ENCODE data around the gene EIF2B2. TPM values are rescaled to one million over a fixed set of nuclear protein-coding genes. Genes with fewer than 3 reads are reported as not detected.
A peak's percentile ranks its signal among the peaks of the same experiment; 100 is the strongest.

The EIF2B2 gene
- total and polyA plus RNA-seq, 4 donors: 19.6 to 45.2 (median 35.0) TPM

DNA sequence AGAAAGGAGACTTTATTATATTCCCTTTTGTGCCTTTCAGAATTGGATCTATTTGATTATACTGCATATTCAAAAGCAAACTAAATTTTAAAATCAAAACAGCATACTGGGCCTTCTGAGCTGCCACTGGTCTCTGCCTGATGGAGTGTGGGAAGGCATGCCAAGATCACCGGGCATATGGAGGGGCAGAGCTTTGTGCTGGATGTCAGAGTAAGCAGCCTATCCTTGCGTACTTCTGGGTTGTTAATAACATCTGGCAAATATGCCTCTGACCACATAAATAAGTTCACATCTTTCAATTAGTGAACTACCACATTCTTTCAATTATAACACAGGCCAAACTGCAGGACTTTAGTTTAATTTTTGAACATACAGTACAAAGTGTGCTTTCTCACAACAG is 30.2 kb downstream of the EIF2B2 start:
- Histone ChIP-seq H3K27ac (ENCODE audit: low read depth in 1 of 2, low read length in 1 of 2) (no peak overlapping the region), H3K9ac (ENCODE audit: insufficient read depth in 1 of 2, low read length in 2 of 2) (no peak overlapping the region), H3K36me3 (ENCODE audit: control insufficient read depth in 4 of 4, insufficient read depth in 4 of 4, low read length in 4 of 4) (peaks cover 17 to 55% (median 25%) of the 10 kb centered on the region in 4 donors), H3K4me3 (no peak overlapping the region), H3K9me3 (ENCODE audit: control insufficient read depth in 4 of 4, insufficient read depth in 3 of 4, low read length in 3 of 4) (no peaks in the 10 kb centered on the region), H3K27me3 (ENCODE audit: control insufficient read depth in 3 of 3, insufficient read depth in 3 of 3, low read length in 2 of 3) (no peaks in the 10 kb centered on the region), H3K4me1 (ENCODE audit: control insufficient read depth in 5 of 5, insufficient read depth in 5 of 5, low read length in 5 of 5) (no peaks in the 10 kb centered on the region)
- DNase-seq (no peak), ATAC-seq (ENCODE audit: insufficient read depth, low FRiP score) (no peak)
- 98 to 99% methylated on average over 2 of the region's 2 CpGs for WGBS, 2 donors
- TF ChIP-seq, protein P1, sequence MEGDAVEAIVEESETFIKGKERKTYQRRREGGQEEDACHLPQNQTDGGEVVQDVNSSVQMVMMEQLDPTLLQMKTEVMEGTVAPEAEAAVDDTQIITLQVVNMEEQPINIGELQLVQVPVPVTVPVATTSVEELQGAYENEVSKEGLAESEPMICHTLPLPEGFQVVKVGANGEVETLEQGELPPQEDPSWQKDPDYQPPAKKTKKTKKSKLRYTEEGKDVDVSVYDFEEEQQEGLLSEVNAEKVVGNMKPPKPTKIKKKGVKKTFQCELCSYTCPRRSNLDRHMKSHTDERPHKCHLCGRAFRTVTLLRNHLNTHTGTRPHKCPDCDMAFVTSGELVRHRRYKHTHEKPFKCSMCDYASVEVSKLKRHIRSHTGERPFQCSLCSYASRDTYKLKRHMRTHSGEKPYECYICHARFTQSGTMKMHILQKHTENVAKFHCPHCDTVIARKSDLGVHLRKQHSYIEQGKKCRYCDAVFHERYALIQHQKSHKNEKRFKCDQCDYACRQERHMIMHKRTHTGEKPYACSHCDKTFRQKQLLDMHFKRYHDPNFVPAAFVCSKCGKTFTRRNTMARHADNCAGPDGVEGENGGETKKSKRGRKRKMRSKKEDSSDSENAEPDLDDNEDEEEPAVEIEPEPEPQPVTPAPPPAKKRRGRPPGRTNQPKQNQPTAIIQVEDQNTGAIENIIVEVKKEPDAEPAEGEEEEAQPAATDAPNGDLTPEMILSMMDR (IDR thresholded peaks at IDR 0.05; ENCODE audit: control extremely low read depth, extremely low read depth): no peak

DNA sequence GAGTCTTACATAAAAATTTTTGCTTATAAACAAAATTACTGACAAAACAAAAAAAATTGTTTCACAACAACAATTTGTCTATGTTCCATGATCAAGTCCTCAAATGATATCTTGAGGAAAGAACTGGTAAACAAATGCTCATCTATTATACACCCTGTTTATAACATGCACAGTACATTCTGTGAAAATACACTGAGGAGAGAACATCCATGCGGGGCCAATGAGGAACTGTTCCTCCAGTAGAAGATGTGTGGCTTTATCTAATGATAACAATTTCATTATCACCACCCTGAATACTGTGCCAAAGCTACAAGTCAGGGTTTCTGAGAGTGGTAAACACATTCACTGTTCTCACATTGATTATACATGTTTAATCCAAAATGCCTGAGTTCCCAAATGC is 37.8 kb downstream of the EIF2B2 start:
- no peaks in the 10 kb centered on the region for H3K27me3 ChIP-seq (ENCODE audit: control insufficient read depth in 3 of 3, insufficient read depth in 3 of 3, low read length in 2 of 3)
- H3K27ac ChIP-seq (ENCODE audit: low read depth in 1 of 2, low read length in 1 of 2): no peak overlapping the region
- 70 to 79% methylated on average over 1 of the region's 1 CpG for WGBS, 2 donors
- H3K9ac ChIP-seq (ENCODE audit: insufficient read depth in 1 of 2, low read length in 2 of 2): no peak overlapping the region
- peaks cover 0 to 51% (median 11%) of the 10 kb centered on the region in 5 donors for H3K4me1 ChIP-seq (ENCODE audit: control insufficient read depth in 5 of 5, insufficient read depth in 5 of 5, low read length in 5 of 5)
- DNase-seq: no peak
- TF ChIP-seq, protein P1 (IDR thresholded peaks at IDR 0.05; ENCODE audit: control extremely low read depth, extremely low read depth): no peak
- H3K36me3 ChIP-seq (ENCODE audit: control insufficient read depth in 4 of 4, insufficient read depth in 4 of 4, low read length in 4 of 4): peaks cover 7 to 29% (median 12%) of the 10 kb centered on the region in 4 donors
- H3K9me3 ChIP-seq (ENCODE audit: control insufficient read depth in 4 of 4, insufficient read depth in 3 of 4, low read length in 3 of 4): no peaks in the 10 kb centered on the region
- H3K4me3 ChIP-seq: no peak overlapping the region
- ATAC-seq (ENCODE audit: insufficient read depth, low FRiP score): no peak

DNA sequence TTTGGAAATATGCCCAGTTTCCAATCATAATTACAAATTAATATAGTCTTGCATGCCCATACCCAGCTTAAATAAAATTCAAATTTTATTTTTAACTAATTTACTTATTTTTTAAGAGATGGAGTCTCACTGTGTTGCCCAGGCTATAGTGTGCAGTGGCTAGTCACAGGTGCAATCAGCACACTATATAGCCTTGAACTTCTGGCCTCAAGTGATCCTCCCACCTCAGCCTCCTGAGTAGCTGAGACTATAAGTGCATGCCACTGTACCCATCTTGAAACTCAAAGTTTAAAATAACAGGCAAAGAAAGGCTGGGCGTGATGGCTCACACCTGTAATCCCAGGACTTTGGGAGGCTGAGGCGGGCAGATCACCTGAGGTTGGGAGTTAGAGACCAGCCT is 38.2 kb downstream of the EIF2B2 start:
- Histone ChIP-seq H3K27me3 (ENCODE audit: control insufficient read depth in 3 of 3, insufficient read depth in 3 of 3, low read length in 2 of 3) (no peaks in the 10 kb centered on the region), H3K36me3 (ENCODE audit: control insufficient read depth in 4 of 4, insufficient read depth in 4 of 4, low read length in 4 of 4) (peaks cover 7 to 26% (median 10%) of the 10 kb centered on the region in 4 donors), H3K9me3 (ENCODE audit: control insufficient read depth in 4 of 4, insufficient read depth in 3 of 4, low read length in 3 of 4) (no peaks in the 10 kb centered on the region), H3K4me3 (no peak overlapping the region), H3K9ac (ENCODE audit: insufficient read depth in 1 of 2, low read length in 2 of 2) (no peak overlapping the region), H3K27ac (ENCODE audit: low read depth in 1 of 2, low read length in 1 of 2) (no peak overlapping the region), H3K4me1 (ENCODE audit: control insufficient read depth in 5 of 5, insufficient read depth in 5 of 5, low read length in 5 of 5) (peaks cover 0 to 53% (median 11%) of the 10 kb centered on the region in 5 donors)
- WGBS, 2 donors: 96 to 98% methylated on average over 2 of the region's 2 CpGs
- TF ChIP-seq, protein P1 (IDR thresholded peaks at IDR 0.05; ENCODE audit: control extremely low read depth, extremely low read depth): no peak
- DNase-seq: no peak
- ATAC-seq (ENCODE audit: insufficient read depth, low FRiP score): no peak

- DNase-seq: no peak
- ATAC-seq (ENCODE audit: insufficient read depth, low FRiP score): no peak
- TF ChIP-seq, protein P1 (IDR thresholded peaks at IDR 0.05; ENCODE audit: control extremely low read depth, extremely low read depth): no peak
- H3K36me3 ChIP-seq (ENCODE audit: control insufficient read depth in 4 of 4, insufficient read depth in 4 of 4, low read length in 4 of 4): peaks cover 7 to 23% (median 10%) of the 10 kb centered on the region in 4 donors
- WGBS, 2 donors: 88 to 90% methylated on average over 4 of the region's 4 CpGs
- no peak overlapping the region for H3K4me3 ChIP-seq
- H3K27me3 ChIP-seq (ENCODE audit: control insufficient read depth in 3 of 3, insufficient read depth in 3 of 3, low read length in 2 of 3): no peaks in the 10 kb centered on the region
- no peaks in the 10 kb centered on the region for H3K9me3 ChIP-seq (ENCODE audit: control insufficient read depth in 4 of 4, insufficient read depth in 3 of 4, low read length in 3 of 4)
- H3K27ac ChIP-seq (ENCODE audit: low read depth in 1 of 2, low read length in 1 of 2): no peak overlapping the region
- H3K9ac ChIP-seq (ENCODE audit: insufficient read depth in 1 of 2, low read length in 2 of 2): peak overlapping the region in 1 of 2 donors; percentile 59
- peaks cover 0 to 53% (median 11%) of the 10 kb centered on the region in 5 donors for H3K4me1 ChIP-seq (ENCODE audit: control insufficient read depth in 5 of 5, insufficient read depth in 5 of 5, low read length in 5 of 5)
Measured at GRCh38 chr14:75041613-75042012, 38.9 kb downstream of the EIF2B2 start.

Data from lung (tissue), 12 donors.